Measurements from ENCODE around the gene FOXC2. TPM values are rescaled to one million over a fixed set of nuclear protein-coding genes. Genes with fewer than 3 reads are reported as not detected.

FOXC2 gene
- total and polyA plus RNA-seq, 2 experiments from 2014 or later = 1.2 to 2.5 TPM

GRCh38 chr16:86578061-86578599, 11.5 kb downstream of the FOXC2 start, which contains the start of gene FOXL1:
Gene FOXL1, plus strand, starts transcription at chr16:86578549. Its CDS starts 175 bp downstream, at chr16:86578724.
- DNase-seq = peak; percentile 78
- Histone ChIP-seq H3K4me3 (peak within 1 kb of the TSS; percentile 81), H3K4me2 (ENCODE audit: unreplicated experiment) (peak within 1 kb of the TSS; percentile 99), H3K9me2 (ENCODE audit: insufficient read depth) (no peaks in the 10 kb centered on the region), H3K27ac (peak within 1 kb of the TSS; percentile 86), H3K27me3 (replicated peaks; ENCODE audit: insufficient read depth) (no peaks in the 10 kb centered on the region), H3K79me2 (ENCODE audit: insufficient read depth) (peaks cover 67% of the 10 kb centered on the region), H4K20me1 (ENCODE audit: insufficient read depth) (no peaks in the 10 kb centered on the region), H2AFZ (peak within 1 kb of the TSS; percentile 56), H3K36me3 (ENCODE audit: low read depth) (no peaks in the 10 kb centered on the region), H3K9me3 (ENCODE audit: low read depth) (no peaks in the 10 kb centered on the region), H3F3A (ENCODE audit: insufficient read depth) (peaks cover 36% of the 10 kb centered on the region), H3K9ac (peak within 1 kb of the TSS; percentile 84), H3K4me1 (ENCODE audit: insufficient read depth) (peaks cover 47% of the 10 kb centered on the region)
- no peak for TF ChIP-seq EZH2phosphoT487 (IDR thresholded peaks at IDR 0.05; ENCODE audit: insufficient read depth, low read depth)
- TF ChIP-seq EZH2 (IDR thresholded peaks at IDR 0.05; ENCODE audit: insufficient read depth, poor library complexity, severe bottlenecking) = no peak
- 12 to 18% methylated on average over 13 of the region's 13 CpGs for WGBS, 2 experiments (ENCODE audit: low coverage in 1 of 2, low lambda C conversion rate in 2 of 2, missing lambda C conversion rate in 2 of 2)
- in situ Hi-C loops (cut with MboI) = no loop called here

GRCh38 chr16:86578611-86579267, 12.1 kb downstream of the FOXC2 start:
- H3K36me3 ChIP-seq (ENCODE audit: low read depth) = no peaks in the 10 kb centered on the region
- H3F3A ChIP-seq (ENCODE audit: insufficient read depth) = peaks cover 34% of the 10 kb centered on the region
- H3K9me3 ChIP-seq (ENCODE audit: low read depth) = no peaks in the 10 kb centered on the region
- peak; percentile 91 for DNase-seq
- no peaks in the 10 kb centered on the region for H4K20me1 ChIP-seq (ENCODE audit: insufficient read depth)
- H3K4me3 ChIP-seq = peak overlapping the region; percentile 81
- peak overlapping the region; percentile 56 for H2AFZ ChIP-seq
- 2% methylated on average over 48 to 66 of the region's 69 CpGs for WGBS, 2 experiments (ENCODE audit: low coverage in 1 of 2, low lambda C conversion rate in 2 of 2, missing lambda C conversion rate in 2 of 2)
- no peaks in the 10 kb centered on the region for H3K27me3 ChIP-seq (replicated peaks; ENCODE audit: insufficient read depth)
- H3K9me2 ChIP-seq (ENCODE audit: insufficient read depth) = no peaks in the 10 kb centered on the region
- peaks cover 67% of the 10 kb centered on the region for H3K79me2 ChIP-seq (ENCODE audit: insufficient read depth)
- TF ChIP-seq EZH2 (IDR thresholded peaks at IDR 0.05; ENCODE audit: insufficient read depth, poor library complexity, severe bottlenecking) (no peak), EZH2phosphoT487 (IDR thresholded peaks at IDR 0.05; ENCODE audit: insufficient read depth, low read depth) (no peak)
- peak overlapping the region; percentile 84 for H3K9ac ChIP-seq
- peaks cover 47% of the 10 kb centered on the region for H3K4me1 ChIP-seq (ENCODE audit: insufficient read depth)
- in situ Hi-C loops (cut with MboI) = no loop called here
- H3K4me2 ChIP-seq (ENCODE audit: unreplicated experiment) = peak overlapping the region; percentile 99
- H3K27ac ChIP-seq = peak overlapping the region; percentile 86

GRCh38 chr16:86579268-86580062, 12.8 kb downstream of the FOXC2 start:
- Histone ChIP-seq H3K27ac (peak overlapping the region; percentile 86), H3K9me3 (ENCODE audit: low read depth) (no peaks in the 10 kb centered on the region), H3K4me2 (ENCODE audit: unreplicated experiment) (peak overlapping the region; percentile 99), H3K4me1 (ENCODE audit: insufficient read depth) (peaks cover 53% of the 10 kb centered on the region), H3K79me2 (ENCODE audit: insufficient read depth) (peaks cover 63% of the 10 kb centered on the region), H3K36me3 (ENCODE audit: low read depth) (no peaks in the 10 kb centered on the region), H3K27me3 (replicated peaks; ENCODE audit: insufficient read depth) (no peaks in the 10 kb centered on the region), H3F3A (ENCODE audit: insufficient read depth) (peaks cover 34% of the 10 kb centered on the region), H3K9ac (peak overlapping the region; percentile 84), H3K9me2 (ENCODE audit: insufficient read depth) (no peaks in the 10 kb centered on the region), H3K4me3 (peak overlapping the region; percentile 81), H4K20me1 (ENCODE audit: insufficient read depth) (no peaks in the 10 kb centered on the region), H2AFZ (peak overlapping the region; percentile 56)
- DNase-seq = peak; percentile 66
- 8% methylated on average over 40 to 49 of the region's 69 CpGs for WGBS, 2 experiments (ENCODE audit: low coverage in 1 of 2, low lambda C conversion rate in 2 of 2, missing lambda C conversion rate in 2 of 2)
- in situ Hi-C loops (cut with MboI) = loop anchor here (10.0 kb wide), 1 partner anchor 175 kb away; no protein-coding TSS in a partner anchor
- no peak for TF ChIP-seq EZH2phosphoT487 (IDR thresholded peaks at IDR 0.05; ENCODE audit: insufficient read depth, low read depth)
- no peak for TF ChIP-seq EZH2 (IDR thresholded peaks at IDR 0.05; ENCODE audit: insufficient read depth, poor library complexity, severe bottlenecking)

- Histone ChIP-seq H3K4me2 (ENCODE audit: unreplicated experiment) (peak overlapping the region; percentile 99), H3K9me3 (ENCODE audit: low read depth) (no peaks in the 10 kb centered on the region), H3K79me2 (ENCODE audit: insufficient read depth) (peaks cover 58% of the 10 kb centered on the region), H3K4me1 (ENCODE audit: insufficient read depth) (peaks cover 59% of the 10 kb centered on the region), H3K9me2 (ENCODE audit: insufficient read depth) (no peaks in the 10 kb centered on the region), H4K20me1 (ENCODE audit: insufficient read depth) (no peaks in the 10 kb centered on the region), H2AFZ (peak overlapping the region; percentile 56; the same call in 1 of the 2 replicates), H3F3A (ENCODE audit: insufficient read depth) (peaks cover 34% of the 10 kb centered on the region), H3K36me3 (ENCODE audit: low read depth) (no peaks in the 10 kb centered on the region), H3K9ac (peak overlapping the region; percentile 84), H3K4me3 (peak overlapping the region; percentile 81), H3K27me3 (replicated peaks; ENCODE audit: insufficient read depth) (no peaks in the 10 kb centered on the region), H3K27ac (peak overlapping the region; percentile 86)
- 25 to 34% methylated on average over 18 to 19 of the region's 19 CpGs for WGBS, 2 experiments (ENCODE audit: low coverage in 1 of 2, low lambda C conversion rate in 2 of 2, missing lambda C conversion rate in 2 of 2)
- in situ Hi-C loops (cut with MboI) = loop anchor here (10.0 kb wide), 1 partner anchor 175 kb away; no protein-coding TSS in a partner anchor
- peak; percentile 50 for DNase-seq
- no peak for TF ChIP-seq EZH2phosphoT487 (IDR thresholded peaks at IDR 0.05; ENCODE audit: insufficient read depth, low read depth)
- TF ChIP-seq EZH2 (IDR thresholded peaks at IDR 0.05; ENCODE audit: insufficient read depth, poor library complexity, severe bottlenecking) = no peak
Observed at GRCh38 chr16:86580063-86580790, 13.6 kb downstream of the FOXC2 start.

Data from GM23248 (cell line).